Retinal pigment epithelial cell (primary cell): ENCODE measurements around the gene FCHSD2.
"Not testable (repeated sequence)": the region's sequence is repeated elsewhere in the genome, so short reads cannot be mapped to it uniquely, and the experiment has no call there.

Experiments
- DNase-seq: peaks from one replicate; pipeline ENCODE4 v3.0.0-alpha.2; 2010; ENCODE audit warnings: low read depth
- H3K4me3 ChIP-seq: 2 replicates; pipeline ENCODE4 v1.5.1; 2011; ENCODE audit warnings: mild to moderate bottlenecking, low read length, control low read depth, moderate library complexity
- TF ChIP-seq, protein P1 (sequence below): conservative IDR thresholded peaks from 2 replicates; pipeline ENCODE4 v1.5.1; 2011; ENCODE audit warnings: low read depth, low read length, control low read depth, inconsistent platforms

FCHSD2 gene

DNA sequence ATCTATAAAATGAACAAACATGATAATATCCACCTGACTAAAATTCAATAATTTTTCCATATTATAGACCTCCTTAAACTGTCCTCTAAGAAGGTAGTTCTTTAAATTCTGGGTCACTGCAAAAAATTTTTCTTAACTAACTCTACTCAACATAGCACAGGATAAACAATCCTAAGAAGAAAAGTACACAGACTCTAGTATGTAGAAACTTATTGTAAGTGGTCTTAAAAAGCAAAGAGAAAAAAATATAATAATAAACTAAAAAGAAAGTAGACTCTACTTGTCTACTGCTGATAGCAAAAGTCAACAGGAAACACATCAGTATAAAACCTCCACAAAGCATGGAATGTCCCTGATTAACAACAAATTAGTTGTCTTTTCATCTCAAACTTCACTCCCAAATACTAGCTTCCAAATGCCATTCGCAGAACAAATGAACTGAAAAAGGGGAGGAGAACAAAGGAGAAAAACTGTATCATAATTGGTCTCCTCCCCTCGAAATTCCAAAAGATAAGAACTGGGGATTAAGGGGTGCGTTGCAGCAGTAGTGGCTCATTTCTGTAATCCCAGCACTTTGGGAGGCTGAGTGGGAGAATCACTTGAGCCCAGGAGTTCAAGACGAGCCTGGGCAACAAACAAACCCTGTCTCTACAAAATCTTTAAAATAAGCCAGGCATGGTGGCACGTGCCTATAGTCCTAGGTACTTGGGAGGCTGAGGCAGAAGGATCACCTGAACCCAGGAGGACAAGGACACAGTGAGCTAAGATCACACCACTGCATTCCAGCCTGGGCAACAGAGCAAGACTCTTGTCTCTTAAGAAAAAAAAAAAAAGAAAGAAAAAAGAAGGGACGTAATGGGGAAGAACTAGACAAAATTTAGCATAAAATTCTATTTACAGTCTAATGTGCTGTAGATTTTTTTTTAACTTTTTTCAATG is 6.5 kb downstream of the FCHSD2 start:
- TF ChIP-seq, protein P1, sequence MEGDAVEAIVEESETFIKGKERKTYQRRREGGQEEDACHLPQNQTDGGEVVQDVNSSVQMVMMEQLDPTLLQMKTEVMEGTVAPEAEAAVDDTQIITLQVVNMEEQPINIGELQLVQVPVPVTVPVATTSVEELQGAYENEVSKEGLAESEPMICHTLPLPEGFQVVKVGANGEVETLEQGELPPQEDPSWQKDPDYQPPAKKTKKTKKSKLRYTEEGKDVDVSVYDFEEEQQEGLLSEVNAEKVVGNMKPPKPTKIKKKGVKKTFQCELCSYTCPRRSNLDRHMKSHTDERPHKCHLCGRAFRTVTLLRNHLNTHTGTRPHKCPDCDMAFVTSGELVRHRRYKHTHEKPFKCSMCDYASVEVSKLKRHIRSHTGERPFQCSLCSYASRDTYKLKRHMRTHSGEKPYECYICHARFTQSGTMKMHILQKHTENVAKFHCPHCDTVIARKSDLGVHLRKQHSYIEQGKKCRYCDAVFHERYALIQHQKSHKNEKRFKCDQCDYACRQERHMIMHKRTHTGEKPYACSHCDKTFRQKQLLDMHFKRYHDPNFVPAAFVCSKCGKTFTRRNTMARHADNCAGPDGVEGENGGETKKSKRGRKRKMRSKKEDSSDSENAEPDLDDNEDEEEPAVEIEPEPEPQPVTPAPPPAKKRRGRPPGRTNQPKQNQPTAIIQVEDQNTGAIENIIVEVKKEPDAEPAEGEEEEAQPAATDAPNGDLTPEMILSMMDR: no peak

DNA sequence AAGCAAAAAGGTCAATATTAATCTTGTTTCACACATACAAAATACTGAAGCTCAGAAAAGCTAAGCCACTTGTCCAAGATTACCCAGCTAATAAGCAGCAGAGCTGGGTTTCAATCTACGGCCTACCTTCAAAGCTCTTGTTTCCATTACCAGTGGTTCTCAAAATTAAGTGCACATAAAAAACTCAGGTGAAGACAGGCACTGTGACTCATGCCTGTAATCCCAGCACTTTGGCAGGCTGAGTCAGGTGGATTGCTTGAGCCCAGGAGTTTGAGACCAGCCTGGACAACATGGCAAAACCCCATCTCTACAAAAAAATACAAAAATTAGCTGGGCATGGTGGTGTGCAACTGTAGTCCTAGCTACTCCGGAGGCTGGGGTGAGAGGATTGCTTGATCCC is 9.8 kb downstream of the FCHSD2 start:
- H3K4me3 ChIP-seq, DNase-seq: not testable (repeated sequence)

More for the DNA sequence above, 6.5 kb downstream of the FCHSD2 start:
- DNase-seq: no peak
- no peak overlapping the region for H3K4me3 ChIP-seq

DNA sequence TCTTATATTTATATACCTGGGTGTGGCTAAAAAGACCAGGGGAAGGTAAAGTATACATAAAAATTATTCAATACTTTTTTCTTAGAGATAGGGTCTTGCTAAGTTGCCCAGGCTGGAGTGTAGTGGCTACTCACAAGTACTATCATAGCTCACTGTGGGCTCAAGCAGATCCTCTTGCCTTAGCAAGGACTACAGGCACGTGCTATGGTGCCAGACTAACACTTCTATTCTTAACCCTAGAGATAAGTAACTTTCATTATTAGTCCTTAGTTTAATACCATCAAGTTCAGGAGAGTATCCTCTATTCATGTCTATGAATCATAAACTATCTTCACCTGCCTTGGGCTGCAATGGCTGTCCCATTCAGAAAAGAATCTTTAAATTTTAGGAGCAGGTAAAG is 11.9 kb downstream of the FCHSD2 start:
- no peak for DNase-seq
- TF ChIP-seq, protein P1: no peak
- H3K4me3 ChIP-seq: no peak overlapping the region

DNA sequence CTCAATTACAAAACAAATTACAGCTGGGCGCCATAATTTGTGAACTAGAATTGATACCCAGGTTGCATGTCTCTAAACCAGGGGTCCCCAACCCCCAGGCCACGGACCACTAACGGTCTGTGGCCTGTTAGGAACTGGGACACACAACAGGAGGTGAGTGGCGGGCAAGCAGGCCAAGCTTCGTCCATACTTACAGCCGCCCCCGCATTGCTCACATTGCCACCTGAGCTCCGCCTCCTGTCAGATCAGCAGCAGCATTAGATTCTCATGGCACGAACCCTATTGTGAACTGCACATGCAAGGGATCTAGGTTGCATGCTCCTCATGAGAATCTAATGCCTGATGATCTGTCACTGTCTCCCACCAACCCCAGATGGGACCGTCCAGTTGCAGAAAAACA is 12.9 kb downstream of the FCHSD2 start:
- TF ChIP-seq, protein P1: no peak
- no peak overlapping the region for H3K4me3 ChIP-seq
- DNase-seq: no peak

DNA sequence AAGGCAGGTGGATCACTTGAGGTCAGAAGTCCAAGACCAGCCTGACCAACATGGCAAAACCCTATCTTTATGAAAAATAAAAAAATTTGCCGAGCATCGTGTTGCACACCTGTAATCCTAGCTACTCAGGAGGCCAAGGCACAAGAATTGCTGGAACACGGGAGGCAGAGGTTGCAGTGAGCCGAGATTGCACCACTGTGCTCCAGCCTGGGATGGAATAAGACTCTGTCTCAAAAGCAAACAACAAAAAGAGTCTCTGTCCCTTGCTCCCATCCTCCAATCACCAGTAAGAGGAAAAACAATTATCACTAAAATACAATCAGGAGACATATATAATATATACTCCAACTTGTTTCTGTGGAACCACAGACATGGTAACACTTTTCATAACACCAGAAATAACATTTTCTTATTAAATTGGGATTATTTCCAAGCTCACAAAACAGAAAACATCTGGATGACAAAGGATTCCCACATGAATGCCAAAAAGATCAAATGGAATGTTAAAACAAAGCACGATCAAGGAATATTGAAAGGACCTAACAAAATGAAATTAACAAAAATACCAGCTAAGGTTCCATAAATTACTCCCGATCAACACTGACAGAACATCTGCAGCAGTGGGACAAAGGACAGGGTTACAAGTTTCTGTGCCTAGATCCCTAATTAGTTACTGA is 15.2 kb downstream of the FCHSD2 start:
- no peak overlapping the region for H3K4me3 ChIP-seq
- DNase-seq: no peak
- TF ChIP-seq, protein P1: no peak

DNA sequence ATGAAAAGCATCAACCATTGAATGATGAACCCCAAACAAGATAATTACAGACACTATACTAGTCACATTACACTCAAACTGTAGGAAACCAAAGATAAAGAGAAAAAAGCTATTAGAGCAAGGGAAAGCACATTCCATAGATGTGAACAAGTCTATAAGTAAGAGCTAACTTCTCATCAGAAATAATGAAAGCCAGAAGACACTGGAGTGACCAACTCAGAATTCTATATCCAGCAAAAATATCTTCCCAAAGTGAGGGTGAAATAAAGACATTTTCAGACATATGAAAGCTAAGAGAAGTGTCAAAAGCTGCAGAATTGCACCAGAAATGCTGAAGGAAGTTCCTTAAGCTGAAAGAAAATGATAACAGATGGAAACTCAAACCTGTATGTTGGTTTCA is 17.3 kb downstream of the FCHSD2 start:
- TF ChIP-seq, protein P1: no peak
- DNase-seq: no peak
- no peak overlapping the region for H3K4me3 ChIP-seq

DNA sequence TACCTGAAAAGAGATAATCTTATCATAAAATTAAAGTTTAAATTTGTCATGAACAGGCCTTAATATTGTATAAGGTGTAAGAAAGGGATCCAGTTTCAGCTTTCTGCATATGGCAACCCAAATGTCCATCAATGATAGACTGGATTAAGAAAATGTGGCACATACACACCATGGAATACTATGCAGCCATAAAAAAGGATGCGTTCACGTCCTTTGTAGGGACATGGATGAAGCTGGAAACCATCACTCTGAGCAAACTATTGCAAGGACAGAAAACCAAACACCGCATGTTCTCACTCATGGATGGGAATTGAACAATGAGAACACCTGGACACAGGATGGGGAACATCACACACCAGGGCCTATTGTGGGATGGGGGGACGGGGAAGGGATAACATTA is 18.2 kb downstream of the FCHSD2 start:
- DNase-seq, H3K4me3 ChIP-seq: not testable (repeated sequence)

DNA sequence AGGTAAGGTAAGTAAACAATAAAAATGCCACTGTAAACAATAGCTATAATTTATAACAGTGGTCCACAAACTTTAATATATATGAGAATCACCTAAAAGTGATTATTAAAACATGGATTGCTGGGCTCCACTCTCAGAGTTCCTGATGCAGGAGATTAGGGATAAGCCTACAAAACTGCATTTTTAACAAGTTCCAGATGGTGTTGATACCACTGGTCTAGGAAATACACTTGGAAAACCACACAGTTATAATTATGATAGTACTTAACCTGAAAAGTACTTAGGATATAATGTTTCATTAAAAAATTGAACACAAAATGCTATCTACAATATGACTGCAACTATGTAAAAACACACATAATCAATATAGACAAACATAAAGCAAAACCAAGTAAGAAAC is 20.4 kb downstream of the FCHSD2 start:
- H3K4me3 ChIP-seq: no peak overlapping the region
- DNase-seq: no peak
- TF ChIP-seq, protein P1: no peak
